A673 (cell line): ENCODE data around the gene ATP6V1A.
A peak's percentile ranks its signal among the peaks of the same experiment; 100 is the strongest.

Source experiments
- EZH2 ChIP-seq: fragments of 200-600 bp; sonication (generic); IDR thresholded peaks from 2 replicates; pipeline ENCODE4 v1.6.1; 2017; ENCODE audit warnings: borderline replicate concordance, low read depth, mild to moderate bottlenecking, mixed read lengths, antibody characterized with exemption, low read length; ENCODE audit not compliant: poor library complexity, severe bottlenecking
- TF ChIP-seq, protein P1 (sequence below): fragments of 300-800, 200-600 bp; sonication (generic); conservative IDR thresholded peaks from 2 replicates; pipeline ENCODE4 v1.5.1; 2017; ENCODE audit warnings: low read depth, mild to moderate bottlenecking, antibody characterized with exemption, low read length, moderate library complexity, mixed read lengths

DNA sequence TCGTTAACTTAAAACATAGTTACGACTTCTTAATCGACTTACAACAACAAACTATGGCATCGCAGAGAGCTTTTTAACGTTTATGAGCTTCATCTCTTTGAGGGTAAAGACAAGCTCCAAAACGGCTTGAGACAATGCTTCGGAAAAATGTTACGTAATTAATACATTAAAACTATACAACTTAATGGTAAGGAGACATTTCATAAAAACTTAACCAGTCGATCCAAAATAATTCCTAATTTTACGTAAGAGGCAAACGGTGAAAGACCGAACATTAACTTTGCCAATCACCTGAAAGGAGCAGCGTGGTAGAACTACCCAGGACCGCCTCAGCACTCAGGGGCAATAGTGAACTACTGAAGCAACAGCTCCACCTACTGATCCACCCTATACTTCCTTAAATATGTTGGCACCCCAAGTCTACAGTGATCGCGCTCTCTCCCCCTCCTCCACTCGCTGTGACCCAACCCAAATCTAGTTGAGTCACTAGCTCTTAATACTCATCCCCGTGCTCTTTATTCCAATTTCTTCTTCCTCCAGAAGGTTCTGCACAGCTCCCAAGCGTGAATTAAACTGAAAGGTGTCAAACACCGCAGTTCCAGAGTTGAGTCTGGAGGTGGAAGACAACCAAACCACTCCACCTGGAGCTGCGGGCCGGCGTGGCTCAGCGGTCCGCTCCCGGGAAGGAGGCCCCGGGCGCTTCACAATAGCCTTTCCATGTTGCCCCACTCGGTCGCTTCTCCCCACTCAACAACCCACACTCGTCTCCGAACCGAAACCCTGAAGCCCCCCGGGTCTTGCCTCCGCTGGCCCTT is 1.7 kb upstream of the ATP6V1A start:
- TF ChIP-seq, protein P1, sequence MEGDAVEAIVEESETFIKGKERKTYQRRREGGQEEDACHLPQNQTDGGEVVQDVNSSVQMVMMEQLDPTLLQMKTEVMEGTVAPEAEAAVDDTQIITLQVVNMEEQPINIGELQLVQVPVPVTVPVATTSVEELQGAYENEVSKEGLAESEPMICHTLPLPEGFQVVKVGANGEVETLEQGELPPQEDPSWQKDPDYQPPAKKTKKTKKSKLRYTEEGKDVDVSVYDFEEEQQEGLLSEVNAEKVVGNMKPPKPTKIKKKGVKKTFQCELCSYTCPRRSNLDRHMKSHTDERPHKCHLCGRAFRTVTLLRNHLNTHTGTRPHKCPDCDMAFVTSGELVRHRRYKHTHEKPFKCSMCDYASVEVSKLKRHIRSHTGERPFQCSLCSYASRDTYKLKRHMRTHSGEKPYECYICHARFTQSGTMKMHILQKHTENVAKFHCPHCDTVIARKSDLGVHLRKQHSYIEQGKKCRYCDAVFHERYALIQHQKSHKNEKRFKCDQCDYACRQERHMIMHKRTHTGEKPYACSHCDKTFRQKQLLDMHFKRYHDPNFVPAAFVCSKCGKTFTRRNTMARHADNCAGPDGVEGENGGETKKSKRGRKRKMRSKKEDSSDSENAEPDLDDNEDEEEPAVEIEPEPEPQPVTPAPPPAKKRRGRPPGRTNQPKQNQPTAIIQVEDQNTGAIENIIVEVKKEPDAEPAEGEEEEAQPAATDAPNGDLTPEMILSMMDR, result peak; percentile 64
- TF ChIP-seq EZH2, result no peak
